Activated T-helper 1 cell treated with anti-CD3 and anti-CD28 coated beads, Interleukin-12 subunit alpha, Interleukin-12 subunit beta, Interleukin-2, Interleukin-4 antibody, amounts not matched to agents 30 ng/mL and 10 ng/mL and 1 ng/mL, durations not matched to agents 14 hours and 24 hours and 36 hours (primary cell): Measurements from ENCODE around the gene YWHAG. TPM values are rescaled to one million over a fixed set of nuclear protein-coding genes. Genes with fewer than 3 reads are reported as not detected.
"Not testable (repeated sequence)": the region's sequence is repeated elsewhere in the genome, so short reads cannot be mapped to it uniquely, and the experiment has no call there.

ENCODE experiments used
- DNase-seq: peaks from one replicate; pipeline ENCODE4 v3.0.0; 2021; ENCODE audit warnings: low spot score
- H3K27ac Mint-ChIP-seq: one replicate; pipeline ENCODE4 v1.8.0; 2021; ENCODE audit warnings: mild to moderate bottlenecking, mixed read lengths
- H3K27me3 Mint-ChIP-seq: one replicate; pipeline ENCODE4 v1.8.0; 2022; ENCODE audit warnings: mild to moderate bottlenecking, moderate library complexity, mixed read lengths; ENCODE audit not compliant: insufficient read depth
- H3K36me3 Mint-ChIP-seq: one replicate; pipeline ENCODE4 v1.8.0; 2021; ENCODE audit warnings: low read depth, mixed read lengths
- H3K4me1 Mint-ChIP-seq: one replicate; pipeline ENCODE4 v1.8.0; 2021; ENCODE audit warnings: low read depth, mixed read lengths
- H3K4me3 Mint-ChIP-seq: one replicate; pipeline ENCODE4 v1.8.0; 2021; ENCODE audit warnings: mild to moderate bottlenecking, moderate library complexity, mixed read lengths
- H3K9me3 Mint-ChIP-seq: one replicate; pipeline ENCODE4 v1.8.0; 2021; ENCODE audit warnings: mixed read lengths
- intact Hi-C: fragments of 100-400 bp; cut with micrococcal nuclease; formaldehyde crosslinking; loops from one replicate; pipeline ENCODE4 v1.15.1; 2024
- total RNA-seq: library from RNA; stranded (reverse); gene quantifications from 2 replicates; pipeline ENCODE4 v1.2.3, GENCODE V29; 2022

YWHAG gene
- total RNA-seq, 1 donor from 2014 or later = 165 TPM

GRCh38 chr7:76325811-76326210, 33.0 kb downstream of the YWHAG start:
- H3K27ac Mint-ChIP-seq = no peak overlapping the region
- H3K9me3 Mint-ChIP-seq = no peaks in the 10 kb centered on the region
- H3K4me1 Mint-ChIP-seq = peaks cover 34% of the 10 kb centered on the region
- intact Hi-C loops = no loop called here
- no peaks in the 10 kb centered on the region for H3K27me3 Mint-ChIP-seq
- H3K36me3 Mint-ChIP-seq = peaks cover 38% of the 10 kb centered on the region
- no peak for DNase-seq
- no peak overlapping the region for H3K4me3 Mint-ChIP-seq

- Mint-ChIP-seq H3K4me3 (no peak overlapping the region), H3K9me3 (no peaks in the 10 kb centered on the region), H3K27me3 (no peaks in the 10 kb centered on the region), H3K4me1 (peaks cover 34% of the 10 kb centered on the region), H3K27ac (no peak overlapping the region), H3K36me3 (peaks cover 37% of the 10 kb centered on the region)
- no peak for DNase-seq
- intact Hi-C loops = no loop called here
Observed at GRCh38 chr7:76325092-76325491, 33.7 kb downstream of the YWHAG start.

GRCh38 chr7:76318488-76319353, 40.1 kb downstream of the YWHAG start:
- H3K4me3 Mint-ChIP-seq = peak overlapping the region; percentile 82
- peak; percentile 64 for DNase-seq
- no peaks in the 10 kb centered on the region for H3K9me3 Mint-ChIP-seq
- H3K27ac Mint-ChIP-seq = peak overlapping the region; percentile 98
- no peaks in the 10 kb centered on the region for H3K27me3 Mint-ChIP-seq
- H3K4me1 Mint-ChIP-seq = peaks cover 30% of the 10 kb centered on the region
- H3K36me3 Mint-ChIP-seq = peaks cover 11% of the 10 kb centered on the region
- intact Hi-C loops = loop anchor here (1.0 to 10.0 kb wide), 13 partner anchors 15 to 444 kb away; partner anchors contain the start of genes MDH2, RHBDD2 and SRRM3

GRCh38 chr7:76317782-76318487, 40.9 kb downstream of the YWHAG start:
- Mint-ChIP-seq H3K4me3 (peak overlapping the region; percentile 82), H3K27me3 (no peaks in the 10 kb centered on the region), H3K36me3 (peaks cover 8% of the 10 kb centered on the region), H3K4me1 (peaks cover 30% of the 10 kb centered on the region), H3K27ac (peak overlapping the region; percentile 98), H3K9me3 (no peaks in the 10 kb centered on the region)
- peak; percentile 96 for DNase-seq
- intact Hi-C loops = loop anchor here (1.0 to 10.0 kb wide), 13 partner anchors 15 to 443 kb away; partner anchors contain the start of genes MDH2, RHBDD2 and SRRM3

- Mint-ChIP-seq H3K27me3 (no peaks in the 10 kb centered on the region), H3K4me1 (peaks cover 30% of the 10 kb centered on the region), H3K27ac (peak overlapping the region; percentile 98), H3K36me3 (peaks cover 7% of the 10 kb centered on the region), H3K9me3 (no peaks in the 10 kb centered on the region), H3K4me3 (peak overlapping the region; percentile 82)
- intact Hi-C loops = loop anchor here (10.0 kb wide), 1 partner anchor 442 kb away; the partner anchor contains the start of gene RHBDD2
- no peak for DNase-seq
Observed at GRCh38 chr7:76316984-76317781, 41.6 kb downstream of the YWHAG start.

- Mint-ChIP-seq H3K27me3 (no peaks in the 10 kb centered on the region), H3K36me3 (peaks cover 6% of the 10 kb centered on the region), H3K4me1 (peaks cover 30% of the 10 kb centered on the region), H3K27ac (no peak overlapping the region), H3K9me3 (no peaks in the 10 kb centered on the region), H3K4me3 (no peak overlapping the region)
- no peak for DNase-seq
- intact Hi-C loops = loop anchor here (10.0 kb wide), 1 partner anchor 441 kb away; the partner anchor contains the start of gene RHBDD2
Observed at GRCh38 chr7:76315364-76315763, 43.4 kb downstream of the YWHAG start.

- not testable (repeated sequence) for H3K9me3 Mint-ChIP-seq, H3K36me3 Mint-ChIP-seq, H3K27ac Mint-ChIP-seq, DNase-seq, H3K4me3 Mint-ChIP-seq, H3K27me3 Mint-ChIP-seq
- intact Hi-C loops = loop anchor here (1.0 to 10.0 kb wide), 5 partner anchors 11 to 440 kb away; partner anchors contain the start of gene RHBDD2
- peaks cover 26% of the 10 kb centered on the region for H3K4me1 Mint-ChIP-seq
Observed at GRCh38 chr7:76314740-76315139, 44.1 kb downstream of the YWHAG start.

- Mint-ChIP-seq H3K27me3 (no peaks in the 10 kb centered on the region), H3K36me3 (peaks cover 6% of the 10 kb centered on the region), H3K4me1 (peaks cover 24% of the 10 kb centered on the region), H3K9me3 (no peaks in the 10 kb centered on the region), H3K27ac (peak overlapping the region; percentile 55), H3K4me3 (no peak overlapping the region)
- peak; percentile 92 for DNase-seq
- intact Hi-C loops = loop anchor here (1.0 to 10.0 kb wide), 5 partner anchors 11 to 439 kb away; partner anchors contain the start of gene RHBDD2
Observed at GRCh38 chr7:76314042-76314721, 44.6 kb downstream of the YWHAG start.

- H3K9me3 Mint-ChIP-seq, H3K4me1 Mint-ChIP-seq, H3K4me3 Mint-ChIP-seq, H3K27me3 Mint-ChIP-seq, H3K27ac Mint-ChIP-seq, DNase-seq, H3K36me3 Mint-ChIP-seq: not testable (repeated sequence)
- intact Hi-C loops = loop anchor here (10.0 kb wide), 1 partner anchor 437 kb away; the partner anchor contains the start of gene RHBDD2
Observed at GRCh38 chr7:76311838-76312237, 47.0 kb downstream of the YWHAG start.

- no peak for DNase-seq
- H3K27me3 Mint-ChIP-seq = no peaks in the 10 kb centered on the region
- H3K4me1 Mint-ChIP-seq = peaks cover 5% of the 10 kb centered on the region
- H3K36me3 Mint-ChIP-seq = no peaks in the 10 kb centered on the region
- intact Hi-C loops = loop anchor here (10.0 kb wide), 1 partner anchor 436 kb away; the partner anchor contains the start of gene RHBDD2
- H3K9me3 Mint-ChIP-seq = no peaks in the 10 kb centered on the region
- H3K27ac Mint-ChIP-seq = no peak overlapping the region
- no peak overlapping the region for H3K4me3 Mint-ChIP-seq
Observed at GRCh38 chr7:76310102-76310957, 48.5 kb downstream of the YWHAG start.
